ENCODE measurements around the gene VSTM4.

VSTM4 gene

GRCh38 chr10:49153971-49154370 lies 38.6 kb upstream of the VSTM4 start:
- TF ChIP-seq JUND (IDR thresholded peaks at IDR 0.05; ENCODE audit: low read depth) = no peak
- in situ Hi-C loops (cut with HindIII; ENCODE audit: low pct_unique_long_range_greater_than_20kb, low sequenced_read_pairs) = no loop called here
- DNase-seq (ENCODE audit: low read depth in 1 of 2, low spot score in 1 of 2) = no peak

- in situ Hi-C loops (cut with HindIII; ENCODE audit: low pct_unique_long_range_greater_than_20kb, low sequenced_read_pairs) = no loop called here
- TF ChIP-seq JUND (IDR thresholded peaks at IDR 0.05; ENCODE audit: low read depth) = no peak
- DNase-seq (ENCODE audit: low read depth in 1 of 2, low spot score in 1 of 2) = no peak
Observed at GRCh38 chr10:49153115-49153514, 37.8 kb upstream of the VSTM4 start.

GRCh38 chr10:49152663-49153062 lies 37.3 kb upstream of the VSTM4 start:
- DNase-seq (ENCODE audit: low read depth in 1 of 2, low spot score in 1 of 2) = no peak
- in situ Hi-C loops (cut with HindIII; ENCODE audit: low pct_unique_long_range_greater_than_20kb, low sequenced_read_pairs) = no loop called here
- no peak for TF ChIP-seq JUND (IDR thresholded peaks at IDR 0.05; ENCODE audit: low read depth)

- in situ Hi-C loops (cut with HindIII; ENCODE audit: low pct_unique_long_range_greater_than_20kb, low sequenced_read_pairs) = no loop called here
- no peak for TF ChIP-seq JUND (IDR thresholded peaks at IDR 0.05; ENCODE audit: low read depth)
- DNase-seq (ENCODE audit: low read depth in 1 of 2, low spot score in 1 of 2) = no peak
Observed at GRCh38 chr10:49152037-49152436, 36.7 kb upstream of the VSTM4 start.

- no peak for TF ChIP-seq JUND (IDR thresholded peaks at IDR 0.05; ENCODE audit: low read depth)
- in situ Hi-C loops (cut with HindIII; ENCODE audit: low pct_unique_long_range_greater_than_20kb, low sequenced_read_pairs) = no loop called here
- no peak for DNase-seq (ENCODE audit: low read depth in 1 of 2, low spot score in 1 of 2)
Observed at GRCh38 chr10:49151481-49151880, 36.2 kb upstream of the VSTM4 start.

- DNase-seq (ENCODE audit: low read depth in 1 of 2, low spot score in 1 of 2) = no peak
- in situ Hi-C loops (cut with HindIII; ENCODE audit: low pct_unique_long_range_greater_than_20kb, low sequenced_read_pairs) = no loop called here
- TF ChIP-seq JUND (IDR thresholded peaks at IDR 0.05; ENCODE audit: low read depth) = no peak
Observed at GRCh38 chr10:49151025-49151445, 35.7 kb upstream of the VSTM4 start.

GRCh38 chr10:49150426-49150825 lies 35.1 kb upstream of the VSTM4 start:
- in situ Hi-C loops (cut with HindIII; ENCODE audit: low pct_unique_long_range_greater_than_20kb, low sequenced_read_pairs) = no loop called here
- no peak for TF ChIP-seq JUND (IDR thresholded peaks at IDR 0.05; ENCODE audit: low read depth)
- no peak for DNase-seq (ENCODE audit: low read depth in 1 of 2, low spot score in 1 of 2)

- in situ Hi-C loops (cut with HindIII; ENCODE audit: low pct_unique_long_range_greater_than_20kb, low sequenced_read_pairs) = no loop called here
Observed at GRCh38 chr10:49149881-49150280, 34.6 kb upstream of the VSTM4 start.

GRCh38 chr10:49144058-49144720 lies 28.9 kb upstream of the VSTM4 start:
- TF ChIP-seq JUND (IDR thresholded peaks at IDR 0.05; ENCODE audit: low read depth) = no peak
- in situ Hi-C loops (cut with HindIII; ENCODE audit: low pct_unique_long_range_greater_than_20kb, low sequenced_read_pairs) = no loop called here
- DNase-seq (ENCODE audit: low read depth in 1 of 2, low spot score in 1 of 2) = no peak

More at GRCh38 chr10:49149881-49150280, 34.6 kb upstream of the VSTM4 start:
- no peak for DNase-seq (ENCODE audit: low read depth in 1 of 2, low spot score in 1 of 2)
- TF ChIP-seq JUND (IDR thresholded peaks at IDR 0.05; ENCODE audit: low read depth) = no peak

- DNase-seq (ENCODE audit: low read depth in 1 of 2, low spot score in 1 of 2) = no peak
- in situ Hi-C loops (cut with HindIII; ENCODE audit: low pct_unique_long_range_greater_than_20kb, low sequenced_read_pairs) = no loop called here
- no peak for TF ChIP-seq JUND (IDR thresholded peaks at IDR 0.05; ENCODE audit: low read depth)
Observed at GRCh38 chr10:49143249-49143648, 27.9 kb upstream of the VSTM4 start.

- no peak for TF ChIP-seq JUND (IDR thresholded peaks at IDR 0.05; ENCODE audit: low read depth)
- in situ Hi-C loops (cut with HindIII; ENCODE audit: low pct_unique_long_range_greater_than_20kb, low sequenced_read_pairs) = no loop called here
- DNase-seq (ENCODE audit: low read depth in 1 of 2, low spot score in 1 of 2) = no peak
Observed at GRCh38 chr10:49141541-49142332, 26.4 kb upstream of the VSTM4 start.

GRCh38 chr10:49140304-49141177 lies 25.2 kb upstream of the VSTM4 start:
- in situ Hi-C loops (cut with HindIII; ENCODE audit: low pct_unique_long_range_greater_than_20kb, low sequenced_read_pairs) = no loop called here
- DNase-seq (ENCODE audit: low read depth in 1 of 2, low spot score in 1 of 2) = no peak
- TF ChIP-seq JUND (IDR thresholded peaks at IDR 0.05; ENCODE audit: low read depth) = no peak

GRCh38 chr10:49139846-49140195 lies 24.5 kb upstream of the VSTM4 start:
- TF ChIP-seq JUND (IDR thresholded peaks at IDR 0.05; ENCODE audit: low read depth) = no peak
- no peak for DNase-seq (ENCODE audit: low read depth in 1 of 2, low spot score in 1 of 2)
- in situ Hi-C loops (cut with HindIII; ENCODE audit: low pct_unique_long_range_greater_than_20kb, low sequenced_read_pairs) = no loop called here

All from T47D (cell line).